ENCODE measurements around the gene DDI1.

DNA sequence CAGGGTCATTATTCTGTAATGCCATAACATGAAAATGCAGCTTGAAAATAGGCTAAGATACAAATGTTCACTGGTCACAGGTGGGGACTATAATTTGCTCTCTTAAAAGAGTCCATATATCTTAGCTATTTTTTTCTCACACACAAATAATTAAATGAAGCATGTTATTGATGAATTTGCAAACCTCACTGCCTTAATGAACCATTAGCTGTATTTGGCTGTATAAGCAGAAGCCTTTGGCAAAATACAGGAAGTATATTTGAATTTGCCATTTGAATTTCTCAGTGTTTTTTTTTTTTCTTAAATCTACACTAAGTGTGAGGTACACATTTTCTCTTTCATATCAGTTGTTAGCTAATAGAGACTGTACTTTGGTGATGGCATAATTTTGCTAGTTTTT is 38.7 kb downstream of the DDI1 start:
- TF ChIP-seq, protein P1, sequence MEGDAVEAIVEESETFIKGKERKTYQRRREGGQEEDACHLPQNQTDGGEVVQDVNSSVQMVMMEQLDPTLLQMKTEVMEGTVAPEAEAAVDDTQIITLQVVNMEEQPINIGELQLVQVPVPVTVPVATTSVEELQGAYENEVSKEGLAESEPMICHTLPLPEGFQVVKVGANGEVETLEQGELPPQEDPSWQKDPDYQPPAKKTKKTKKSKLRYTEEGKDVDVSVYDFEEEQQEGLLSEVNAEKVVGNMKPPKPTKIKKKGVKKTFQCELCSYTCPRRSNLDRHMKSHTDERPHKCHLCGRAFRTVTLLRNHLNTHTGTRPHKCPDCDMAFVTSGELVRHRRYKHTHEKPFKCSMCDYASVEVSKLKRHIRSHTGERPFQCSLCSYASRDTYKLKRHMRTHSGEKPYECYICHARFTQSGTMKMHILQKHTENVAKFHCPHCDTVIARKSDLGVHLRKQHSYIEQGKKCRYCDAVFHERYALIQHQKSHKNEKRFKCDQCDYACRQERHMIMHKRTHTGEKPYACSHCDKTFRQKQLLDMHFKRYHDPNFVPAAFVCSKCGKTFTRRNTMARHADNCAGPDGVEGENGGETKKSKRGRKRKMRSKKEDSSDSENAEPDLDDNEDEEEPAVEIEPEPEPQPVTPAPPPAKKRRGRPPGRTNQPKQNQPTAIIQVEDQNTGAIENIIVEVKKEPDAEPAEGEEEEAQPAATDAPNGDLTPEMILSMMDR (IDR thresholded peaks at IDR 0.05): no peak
- TF ChIP-seq EZH2 (IDR thresholded peaks at IDR 0.05; ENCODE audit: borderline replicate concordance, insufficient read depth, low read depth, low read length, poor library complexity, severe bottlenecking): no peak
